ENCODE results near the gene ASTN2. TPM values are rescaled to one million over a fixed set of nuclear protein-coding genes. Genes with fewer than 3 reads are reported as not detected.

Gene ASTN2
- total RNA-seq, 1 donor from 2014 or later: 2.3 TPM

DNA sequence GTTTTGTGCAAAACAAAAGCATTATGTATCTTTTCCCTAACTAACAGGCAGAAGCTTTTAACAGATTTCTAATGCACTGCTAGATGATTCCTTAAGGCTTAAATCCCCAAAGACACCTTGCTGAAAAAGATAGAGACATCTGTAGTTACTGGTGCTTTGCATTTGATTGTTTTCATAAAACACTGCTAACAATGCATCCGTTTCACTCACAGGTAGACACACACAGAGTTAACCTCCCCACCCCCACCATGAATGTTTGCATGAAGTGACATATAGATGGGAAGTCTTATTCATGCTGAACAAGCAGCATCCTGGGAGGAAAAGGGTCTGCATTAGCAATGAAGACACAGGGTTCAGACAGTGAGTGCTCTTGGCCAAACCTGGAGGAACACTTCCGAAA, 100.9 kb downstream of the ASTN2 start:
- no peaks in the 10 kb centered on the region for H3K27me3 ChIP-seq
- intact Hi-C loops (cut with DNase I): no loop called here
- no peak for DNase-seq (ENCODE audit: low spot score in 2 of 2)
- H3K9me3 ChIP-seq: no peaks in the 10 kb centered on the region
- H3K27ac ChIP-seq: no peak overlapping the region
- H3K36me3 ChIP-seq: no peaks in the 10 kb centered on the region
- no peak for TF ChIP-seq CTCF (IDR thresholded peaks at IDR 0.05)
- H3K4me1 ChIP-seq: no peaks in the 10 kb centered on the region
- no peak overlapping the region for H3K4me3 ChIP-seq

- H3K9me3 ChIP-seq: no peaks in the 10 kb centered on the region
- H3K27ac ChIP-seq: no peak overlapping the region
- no peak for TF ChIP-seq CTCF (IDR thresholded peaks at IDR 0.05)
- H3K27me3 ChIP-seq: no peaks in the 10 kb centered on the region
- DNase-seq (ENCODE audit: low spot score in 2 of 2): no peak
- H3K4me1 ChIP-seq: no peaks in the 10 kb centered on the region
- no peaks in the 10 kb centered on the region for H3K36me3 ChIP-seq
- intact Hi-C loops (cut with DNase I): no loop called here
- no peak overlapping the region for H3K4me3 ChIP-seq
Measured at GRCh38 chr9:117307701-117308100, 107.2 kb downstream of the ASTN2 start.

DNA sequence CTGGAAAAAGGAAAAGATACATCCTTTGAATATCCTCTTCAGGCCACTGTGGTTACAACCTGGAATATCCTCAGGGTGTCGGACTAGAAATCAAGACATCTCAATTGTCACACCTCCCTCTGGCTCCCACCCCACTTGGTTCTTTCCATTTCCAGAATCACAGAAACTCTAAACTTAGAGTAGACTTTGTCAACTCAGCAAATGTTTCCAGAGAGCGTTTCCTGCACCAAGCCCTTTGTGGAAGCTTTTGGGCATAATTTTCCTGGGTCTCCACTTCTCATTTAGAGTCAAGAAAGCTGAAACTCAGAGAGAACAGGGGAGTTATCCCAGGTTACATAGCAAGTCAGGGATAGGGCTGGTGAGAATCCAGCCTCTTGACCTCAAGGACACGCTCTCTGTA, 108.8 kb downstream of the ASTN2 start:
- DNase-seq (ENCODE audit: low spot score in 2 of 2): no peak
- no peaks in the 10 kb centered on the region for H3K4me1 ChIP-seq
- intact Hi-C loops (cut with DNase I): no loop called here

DNA sequence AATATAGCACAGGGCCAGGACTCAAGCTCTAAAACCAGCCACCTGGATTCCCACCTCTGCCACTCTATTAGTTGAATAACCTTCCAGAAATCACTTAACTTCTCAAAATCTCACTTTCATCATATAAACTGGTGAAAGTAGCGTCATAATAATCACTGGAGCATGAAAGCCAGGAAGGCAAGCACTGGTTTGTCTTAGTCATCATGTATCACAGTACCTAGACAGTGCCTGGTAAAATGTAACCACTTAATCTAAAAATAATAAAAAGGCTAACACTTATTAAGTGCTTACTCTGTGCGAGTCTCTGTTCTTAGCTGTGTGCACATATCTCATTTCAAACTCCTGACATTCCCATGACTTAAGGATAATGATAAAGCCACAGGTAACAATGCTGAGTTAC, 109.4 kb downstream of the ASTN2 start:
- H3K27me3 ChIP-seq: no peaks in the 10 kb centered on the region
- H3K36me3 ChIP-seq: no peaks in the 10 kb centered on the region
- H3K4me1 ChIP-seq: no peaks in the 10 kb centered on the region
- H3K27ac ChIP-seq: no peak overlapping the region
- intact Hi-C loops (cut with DNase I): no loop called here
- H3K9me3 ChIP-seq: no peaks in the 10 kb centered on the region
- no peak overlapping the region for H3K4me3 ChIP-seq
- TF ChIP-seq CTCF (IDR thresholded peaks at IDR 0.05): no peak
- no peak for DNase-seq (ENCODE audit: low spot score in 2 of 2)

More for the DNA sequence above, 108.8 kb downstream of the ASTN2 start:
- no peak for TF ChIP-seq CTCF (IDR thresholded peaks at IDR 0.05)
- Histone ChIP-seq H3K9me3 (no peaks in the 10 kb centered on the region), H3K4me3 (no peak overlapping the region), H3K27ac (no peak overlapping the region), H3K36me3 (no peaks in the 10 kb centered on the region), H3K27me3 (no peaks in the 10 kb centered on the region)

DNA sequence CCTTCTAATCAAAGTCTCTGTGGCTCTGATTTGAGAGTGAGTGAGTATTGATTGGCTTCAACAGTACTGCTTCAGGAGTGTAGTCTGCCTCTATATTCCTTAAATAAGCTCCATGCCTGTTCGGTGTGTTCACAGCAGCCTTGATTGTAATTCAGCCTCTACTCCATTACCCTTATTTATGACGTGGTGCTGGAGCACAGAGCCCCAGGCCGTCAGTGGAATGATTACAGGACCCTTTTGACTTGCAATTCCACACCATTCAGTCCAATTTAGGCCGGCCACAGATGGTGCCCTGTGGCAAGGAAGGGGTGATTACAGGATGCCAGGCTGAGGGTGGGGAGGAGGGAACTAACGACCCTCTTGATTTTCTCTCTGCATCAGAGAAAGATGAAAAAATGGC, 110.3 kb downstream of the ASTN2 start:
- Histone ChIP-seq H3K9me3 (no peaks in the 10 kb centered on the region), H3K27ac (no peak overlapping the region), H3K4me3 (no peak overlapping the region), H3K4me1 (no peaks in the 10 kb centered on the region), H3K27me3 (no peaks in the 10 kb centered on the region), H3K36me3 (no peaks in the 10 kb centered on the region)
- DNase-seq (ENCODE audit: low spot score in 2 of 2): no peak
- intact Hi-C loops (cut with DNase I): no loop called here
- TF ChIP-seq CTCF (IDR thresholded peaks at IDR 0.05): no peak

GRCh38 chr9:117303643-117304230, 111.1 kb downstream of the ASTN2 start:
- Histone ChIP-seq H3K4me1 (no peaks in the 10 kb centered on the region), H3K27ac (no peak overlapping the region), H3K9me3 (no peaks in the 10 kb centered on the region), H3K4me3 (no peak overlapping the region), H3K36me3 (no peaks in the 10 kb centered on the region), H3K27me3 (no peaks in the 10 kb centered on the region)
- DNase-seq (ENCODE audit: low spot score in 2 of 2): no peak
- intact Hi-C loops (cut with DNase I): no loop called here
- TF ChIP-seq CTCF (IDR thresholded peaks at IDR 0.05): no peak

Data from ascending aorta (tissue), 2 donors.